Activated CD4-positive, alpha-beta T cell treated with anti-CD3 and anti-CD28 coated beads, Interleukin-2, amount 50 U/mL, for 16 hours (primary cell): ENCODE data around the gene DUSP15.
"Not testable (repeated sequence)": the region's sequence is repeated elsewhere in the genome, so short reads cannot be mapped to it uniquely, and the experiment has no call there.

ENCODE experiments used
- DNase-seq: peaks from one replicate; pipeline ENCODE4 v3.0.0-alpha.2; 2020

DUSP15 gene

GRCh38 chr20:31837896-31838397 is 32.4 kb downstream of the DUSP15 start:
- no peak for DNase-seq

- DNase-seq, result no peak
Observed at GRCh38 chr20:31836853-31837608, 33.3 kb downstream of the DUSP15 start.

DNA sequence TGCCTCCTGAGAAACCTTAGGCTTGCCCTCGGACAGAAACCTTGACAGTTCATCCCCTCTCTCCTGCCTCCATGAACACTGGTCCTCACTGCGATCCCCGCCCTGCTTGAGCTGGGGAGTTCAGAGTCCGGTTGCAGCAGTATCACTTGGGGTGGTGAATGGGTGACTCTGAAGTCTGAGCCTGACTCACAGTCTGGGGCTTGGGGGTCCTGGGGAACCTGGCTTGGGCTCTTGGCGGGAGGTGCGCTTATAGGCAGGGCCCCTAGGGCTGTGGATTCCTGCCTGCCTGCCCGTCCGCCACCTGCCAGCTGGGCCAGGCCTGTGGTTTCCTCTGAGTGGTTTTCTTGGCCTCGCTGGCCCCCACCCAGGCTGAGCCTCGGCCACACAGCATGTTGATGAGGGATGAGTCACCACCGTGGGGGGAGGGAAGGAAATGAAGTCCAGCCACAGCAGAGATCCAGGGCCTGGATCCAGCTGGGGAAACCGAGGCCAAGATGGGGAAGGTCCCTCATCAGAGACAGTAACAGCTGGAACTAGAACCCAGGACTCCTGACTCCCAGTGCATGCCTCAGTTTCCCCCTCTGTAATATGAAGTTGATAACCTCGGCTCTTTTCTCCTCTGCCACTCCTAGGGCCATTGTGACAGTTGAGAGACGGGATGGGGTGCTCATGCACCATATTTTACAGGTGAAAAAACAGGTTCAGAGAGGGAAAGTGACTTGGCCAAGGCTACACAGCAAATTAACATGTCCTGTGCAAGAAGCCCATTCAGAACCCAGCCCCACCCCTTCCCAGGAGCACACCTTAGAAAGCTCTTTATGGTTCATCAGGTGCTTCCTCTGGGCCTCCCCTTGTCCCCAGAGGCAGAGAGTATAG is 34.1 kb downstream of the DUSP15 start:
- peak; percentile 53 for DNase-seq

DNA sequence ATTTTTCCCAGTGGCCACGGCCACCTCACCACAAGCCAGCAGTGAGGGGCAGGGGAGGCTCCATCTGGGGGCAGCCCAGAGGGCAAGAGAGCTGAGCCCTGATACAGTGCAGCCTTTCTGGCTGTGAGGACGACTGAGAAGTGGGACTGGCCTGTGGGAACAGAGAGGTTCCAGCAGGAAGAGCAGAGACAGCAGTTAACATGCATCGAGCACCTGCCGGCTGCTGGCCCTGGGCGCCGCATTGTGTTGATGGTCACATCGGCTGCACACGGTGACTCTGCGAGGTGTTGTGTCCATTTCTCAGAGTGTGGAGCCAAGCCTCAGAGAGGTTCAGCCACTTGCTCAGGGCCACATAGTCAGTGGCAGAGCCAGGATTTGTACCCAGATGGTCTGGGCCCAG is 34.8 kb downstream of the DUSP15 start:
- DNase-seq, result no peak

- no peak for DNase-seq
Observed at GRCh38 chr20:31833931-31834521, 36.3 kb downstream of the DUSP15 start.

GRCh38 chr20:31833130-31833930 is 37.0 kb downstream of the DUSP15 start:
- DNase-seq, result peak; percentile 62

GRCh38 chr20:31831771-31832306 is 38.5 kb downstream of the DUSP15 start:
- DNase-seq, result no peak

DNA sequence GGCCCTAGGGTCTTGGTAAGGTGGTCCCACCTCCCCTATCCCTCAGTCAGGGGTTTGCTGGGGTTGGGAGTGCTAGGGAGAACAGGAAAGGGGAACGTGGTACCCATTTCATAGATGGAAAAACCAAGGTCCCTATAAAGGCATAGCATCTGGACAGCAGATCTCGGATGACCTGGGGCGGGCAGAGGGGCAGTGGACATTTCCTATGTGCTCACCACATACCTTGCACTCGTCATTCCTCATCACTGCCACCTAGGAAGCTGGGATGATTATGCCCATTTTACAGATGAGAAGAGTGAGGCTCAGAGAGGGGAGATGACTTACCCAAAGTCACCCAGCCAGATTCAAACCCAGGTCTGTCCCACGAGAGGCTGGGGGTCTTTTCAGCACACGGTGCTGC is 39.1 kb downstream of the DUSP15 start:
- no peak for DNase-seq

DNA sequence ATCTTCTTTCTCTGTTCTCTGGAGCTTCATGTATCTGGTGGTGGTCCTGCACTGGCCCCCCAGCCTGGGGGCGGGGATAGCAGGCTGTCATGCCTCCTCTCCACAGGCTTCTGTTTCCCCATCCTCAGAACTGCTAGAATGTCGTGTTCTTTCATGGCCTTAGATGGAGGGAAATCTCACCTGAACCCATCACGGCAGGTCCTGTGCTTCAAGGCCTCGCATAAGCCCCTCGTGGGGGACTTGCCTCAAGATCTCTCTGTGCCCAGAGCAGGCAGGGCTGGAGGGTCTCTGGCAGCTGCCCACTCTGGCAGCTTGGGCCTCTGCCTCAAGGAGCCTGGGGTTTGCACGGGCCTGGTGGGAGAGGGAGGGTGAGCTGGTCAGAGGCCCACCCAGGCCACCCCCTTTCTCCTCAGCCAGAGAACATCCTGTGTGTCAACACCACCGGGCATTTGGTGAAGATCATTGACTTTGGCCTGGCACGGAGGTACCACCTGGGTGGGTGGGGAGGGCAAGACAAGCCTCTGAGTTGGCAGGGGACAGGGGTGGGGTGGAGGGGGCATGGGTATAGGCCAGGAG is 39.8 kb downstream of the DUSP15 start:
- no peak for DNase-seq

DNA sequence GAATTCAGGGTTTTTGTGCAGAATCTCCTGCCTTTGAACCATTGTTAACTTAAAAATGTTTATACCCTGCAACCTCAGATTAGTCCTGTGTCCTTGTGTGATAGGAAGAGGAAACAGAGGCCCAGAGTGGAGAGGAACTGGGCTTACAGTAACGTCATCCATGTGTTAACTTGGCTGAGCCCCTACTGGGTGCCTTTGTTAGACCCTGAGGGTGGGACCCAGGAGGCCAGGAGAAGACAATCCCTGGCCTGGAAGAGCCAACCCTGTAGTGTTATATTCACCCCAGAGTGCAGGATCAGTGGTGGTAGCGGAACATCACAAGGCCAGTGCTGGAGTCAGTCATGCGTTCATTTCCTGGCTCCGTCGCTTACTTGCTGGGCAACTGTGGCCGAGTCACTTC is 40.6 kb downstream of the DUSP15 start:
- DNase-seq, result no peak

GRCh38 chr20:31828016-31828415 is 42.3 kb downstream of the DUSP15 start:
- not testable (repeated sequence) for DNase-seq

DNA sequence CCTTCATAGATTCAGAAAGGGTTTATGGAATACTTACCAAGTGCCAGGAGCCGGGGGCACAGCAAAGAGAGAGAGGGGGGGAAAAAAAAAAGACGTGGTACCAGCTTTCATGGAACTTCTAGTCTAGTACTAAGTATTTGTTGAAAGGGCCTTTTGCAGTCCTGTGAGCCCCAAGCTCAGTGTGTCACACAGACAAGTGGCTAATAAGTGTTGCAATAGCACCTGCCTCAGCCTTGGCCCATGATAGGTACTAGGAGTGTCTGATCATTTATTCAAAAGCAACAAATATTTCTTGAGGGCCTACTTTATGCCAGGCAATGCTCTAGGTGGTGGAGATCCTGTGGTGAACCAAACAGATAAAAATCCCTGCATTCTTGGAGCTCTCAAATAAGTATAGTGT is 43.3 kb downstream of the DUSP15 start:
- DNase-seq, result no peak

DNA sequence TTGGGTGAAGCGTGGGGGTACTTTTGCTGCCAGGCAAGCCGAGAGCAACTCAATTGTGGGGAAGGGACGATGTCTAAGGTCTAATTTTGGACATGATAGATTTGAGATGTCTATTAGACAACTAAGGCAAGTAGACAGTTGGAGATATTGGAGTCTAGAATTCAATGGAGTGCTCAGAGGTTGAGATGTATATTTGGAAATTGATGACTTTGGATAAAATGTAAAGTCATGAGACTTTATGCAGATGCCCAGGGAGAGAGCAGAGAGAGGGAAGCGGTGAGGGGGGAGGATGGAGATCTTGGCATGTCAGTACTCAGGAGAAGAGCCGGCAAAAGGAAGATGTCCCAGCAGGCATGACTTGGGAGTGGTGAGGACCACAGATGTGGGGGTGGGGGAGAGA is 44.3 kb downstream of the DUSP15 start:
- no peak for DNase-seq

GRCh38 chr20:31824554-31825313 is 45.6 kb downstream of the DUSP15 start:
- no peak for DNase-seq

GRCh38 chr20:31824125-31824485 is 46.2 kb downstream of the DUSP15 start:
- DNase-seq, result no peak

GRCh38 chr20:31823360-31824124 is 46.8 kb downstream of the DUSP15 start:
- no peak for DNase-seq

GRCh38 chr20:31822421-31823330 is 47.7 kb downstream of the DUSP15 start:
- DNase-seq, result peak; percentile 71

DNA sequence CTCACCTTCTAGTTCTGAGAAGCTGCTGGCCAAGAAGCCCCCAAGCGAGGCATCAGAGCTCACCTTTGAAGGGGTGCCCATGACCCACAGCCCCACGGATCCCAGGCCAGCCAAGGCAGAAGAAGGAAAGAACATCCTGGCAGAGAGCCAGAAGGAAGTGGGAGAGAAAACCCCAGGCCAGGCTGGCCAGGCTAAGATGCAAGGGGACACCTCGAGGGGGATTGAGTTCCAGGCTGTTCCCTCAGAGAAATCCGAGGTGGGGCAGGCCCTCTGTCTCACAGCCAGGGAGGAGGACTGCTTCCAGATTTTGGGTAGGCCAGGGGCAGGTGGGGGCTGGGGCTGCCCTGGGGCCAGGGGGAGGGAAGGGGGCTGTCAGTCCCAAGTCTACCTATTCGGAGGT is 48.9 kb downstream of the DUSP15 start:
- no peak for DNase-seq

GRCh38 chr20:31820228-31820627 is 50.1 kb downstream of the DUSP15 start:
- no peak for DNase-seq
